K562 (cell line): ENCODE data around the gene HS6ST1. TPM values are rescaled to one million over a fixed set of nuclear protein-coding genes. Genes with fewer than 3 reads are reported as not detected.
"Not testable (repeated sequence)": the region's sequence is repeated elsewhere in the genome, so short reads cannot be mapped to it uniquely, and the experiment has no call there.

ENCODE experiments used
- ATAC-seq: fragments of 200-7000 bp; cut with Tn5 transposase; 3 replicates; pipeline ENCODE4 v1.9.1; 2020; ENCODE audit warnings: moderate library complexity
- BruUV-seq: library from RNA; stranded (reverse); fragments of 400-500 nt; replicated peaks from 2 replicates; lab custom pipeline; 2021; lab: Mats Ljungman, UMichigan
- CTCF ChIA-PET: fragments of 300-600 bp; formaldehyde crosslinking; extraction: SDS; loops from one replicate; lab custom pipeline; 2021; ENCODE audit warnings: low intra/inter-chr PET ratio; lab: Yijun Ruan, JAX
- POLR2A ChIA-PET: fragments of 300-600, 350-650 bp; sonication (Branson Sonifier 250); formaldehyde crosslinking; extraction: SDS; loops from one replicate; lab custom pipeline; 2021; ENCODE audit warnings: antibody characterized with exemption, inconsistent platforms; lab: Yijun Ruan, JAX
- DNase-seq, 4 experiments: peaks; one replicate each; pipeline versions ENCODE4 v3.0.0 to v3.0.0-alpha.2; 2011 to 2018; ENCODE audit warnings: low spot score in 3 of 4, mixed read lengths in 3 of 4; ENCODE audit errors: extremely low read depth in 1 of 4
- FAIRE-seq: peaks from 2 replicates; lab custom pipeline; 2011; peaks lifted over from hg19 to GRCh38; lab: Jason Lieb, UNC
- H2AFZ ChIP-seq: 2 replicates; pipeline ENCODE4 v1.6.0; 2011; ENCODE audit warnings: low read depth, low read length, control low read depth, inconsistent platforms
- H3K27ac ChIP-seq: fragments of 200-600 bp; 3 replicates; pipeline ENCODE4 v1.8.0; 2011; ENCODE audit warnings: low read depth, mild to moderate bottlenecking, control low read depth, inconsistent platforms, low read length, moderate library complexity, mixed read lengths; ENCODE audit errors: extremely low read depth
- H3K27me3 ChIP-seq, 2 experiments: fragments of 300-600 bp in 1 of 2; 2 replicates in 1 of 2; 3 replicates in 1 of 2; pipeline versions ENCODE4 v1.6.0 to v1.8.0; 2011; ENCODE audit warnings: inconsistent platforms in 2 of 2, low read length in 2 of 2, mild to moderate bottlenecking in 1 of 2, mixed read lengths in 1 of 2, moderate library complexity in 1 of 2; ENCODE audit not compliant: control insufficient read depth in 2 of 2, insufficient read depth in 2 of 2
- H3K36me3 ChIP-seq: fragments of 300-600 bp; 3 replicates; pipeline ENCODE4 v1.8.0; 2011; ENCODE audit warnings: mild to moderate bottlenecking, low read length, inconsistent platforms; ENCODE audit not compliant: control insufficient read depth, insufficient read depth
- H3K4me1 ChIP-seq, 2 experiments: fragments of 200-600 bp in 1 of 2; replicated peaks in 1 of 2; 2 replicates in 1 of 2; 3 replicates in 1 of 2; pipeline versions ENCODE4 v1.5.1 to v1.8.0; 2011; ENCODE audit warnings: inconsistent platforms in 2 of 2, low read length in 2 of 2, mild to moderate bottlenecking in 1 of 2, mixed read lengths in 1 of 2, moderate library complexity in 1 of 2; ENCODE audit not compliant: control insufficient read depth in 2 of 2, insufficient read depth in 2 of 2
- H3K4me2 ChIP-seq: 2 replicates; pipeline ENCODE4 v1.6.1; 2011; ENCODE audit warnings: low read length, control low read depth, inconsistent platforms, mixed read lengths; ENCODE audit not compliant: insufficient read depth
- H3K4me3 ChIP-seq: fragments of 200-600 bp; sonication (generic), shearing (Covaris generic); 2 replicates; pipeline ENCODE4 v1.5.1; 2016; ENCODE audit warnings: control low read depth, inconsistent platforms
- H3K79me2 ChIP-seq: fragments of 200-600 bp; 3 replicates; pipeline ENCODE4 v1.8.0; 2011; ENCODE audit warnings: low read length, inconsistent platforms; ENCODE audit not compliant: control insufficient read depth, insufficient read depth
- H3K9ac ChIP-seq, 2 experiments: 2 replicates each; pipeline versions ENCODE4 v1.6.0 to v1.6.1; 2011; ENCODE audit warnings: low read depth in 2 of 2, low read length in 2 of 2, control low read depth in 1 of 2, inconsistent platforms in 1 of 2, mild to moderate bottlenecking in 1 of 2, mixed read lengths in 1 of 2; ENCODE audit not compliant: insufficient read depth in 1 of 2
- H3K9me1 ChIP-seq: one replicate; pipeline ENCODE4 v1.6.0; 2011; ENCODE audit warnings: inconsistent platforms, mild to moderate bottlenecking, low read length, moderate library complexity; ENCODE audit not compliant: control insufficient read depth, insufficient read depth
- H3K9me3 ChIP-seq: replicated peaks from 2 replicates; pipeline ENCODE4 v1.5.1; 2011; ENCODE audit warnings: low read depth, low read length, inconsistent platforms; ENCODE audit not compliant: control insufficient read depth, insufficient read depth
- H4K20me1 ChIP-seq: replicated peaks from 2 replicates; pipeline ENCODE4 v1.6.1; 2011; ENCODE audit warnings: low read length, inconsistent platforms, mixed read lengths; ENCODE audit not compliant: control insufficient read depth, insufficient read depth
- L3MBTL2 ChIP-seq: fragments of 450-650 bp; IDR thresholded peaks from 2 replicates; pipeline ENCODE4 v1.6.1; 2016; ENCODE audit warnings: mild to moderate bottlenecking, moderate library complexity
- MIER1 ChIP-seq: fragments of 450-650 bp; IDR thresholded peaks from 2 replicates; pipeline ENCODE4 v1.6.1; 2016; ENCODE audit warnings: antibody characterized with exemption, mild to moderate bottlenecking, low read depth
- SMAD4 ChIP-seq: fragments of 250-450 bp; sonication (Bioruptor Pico); conservative IDR thresholded peaks from 2 replicates; pipeline ENCODE4 v1.8.0; 2021; ENCODE audit warnings: inconsistent platforms, mild to moderate bottlenecking, moderate library complexity
- ZBTB33 ChIP-seq: sonication (generic); formaldehyde crosslinking; IDR thresholded peaks from 2 replicates; pipeline ENCODE4 v1.8.1; 2023; ENCODE audit warnings: mild to moderate bottlenecking, missing genetic modification reagents
- ZNF668 ChIP-seq: fragments of 250-450 bp; sonication (Bioruptor Pico); IDR thresholded peaks from 2 replicates; pipeline ENCODE4 v1.8.0; 2022; ENCODE audit warnings: mild to moderate bottlenecking, inconsistent platforms
- ZNF707 ChIP-seq: fragments of 250-450 bp; sonication (Bioruptor Pico); conservative IDR thresholded peaks from 2 replicates; pipeline ENCODE4 v1.8.0; 2022; ENCODE audit warnings: inconsistent platforms, mild to moderate bottlenecking, moderate library complexity
- ZNF785 ChIP-seq: fragments of 250-450 bp; sonication (Bioruptor Pico); IDR thresholded peaks from 2 replicates; pipeline ENCODE4 v1.4.0; 2020; ENCODE audit warnings: mild to moderate bottlenecking
- WGBS: fragments of 100-300 bp; shearing (Covaris generic); methylation state at CpG from one replicate; pipeline ENCODE4 v1.1.6; 2016; ENCODE audit warnings: low coverage, mixed read lengths; ENCODE audit not compliant: insufficient coverage; ENCODE audit errors: missing lambda C conversion rate; 5-methylcytosine and 5-hydroxymethylcytosine counted together
- in situ Hi-C: fragments of 300-500 bp; cut with MboI; formaldehyde crosslinking; loops from 4 replicates; pipeline ENCODE4 v1.15.0; 2018; ENCODE audit warnings: inconsistent platforms, mixed read lengths
- intact Hi-C: fragments of 100-400 bp; cut with micrococcal nuclease; formaldehyde crosslinking; loops from 2 replicates; pipeline ENCODE4 v1.14.2; 2022
- polyA plus RNA-seq, 8 experiments: library from polyadenylated mRNA; depleted of rRNA in 4 of 8; stranded (reverse) in 5 of 8; unstranded in 3 of 8; fragments of >200 nt; fragmentation: Nextera tagmentation in 2 of 8; fragmentation: Illumina TruSeq in 1 of 8; extraction: Ambion mirVana in 2 of 8; extraction: Trizol in 1 of 8; gene quantifications; 2 replicates each; pipeline versions ENCODE4 v1.2.1 to v1.2.3, GENCODE V29; 2011 to 2014; ENCODE audit warnings: inconsistent platforms in 1 of 8, missing spikeins in 1 of 8
- total RNA-seq, 7 experiments: library from RNA; depleted of rRNA in 6 of 7; stranded (reverse); fragments of >200 nt in 6 of 7; fragmentation: Illumina TruSeq in 2 of 7; extraction: Trizol in 2 of 7; gene quantifications; 2 replicates each; pipeline versions ENCODE4 v1.2.1 to v1.2.3, GENCODE V29; 2011 to 2021; ENCODE audit warnings: low replicate concordance in 1 of 7
- TF ChIP-seq, protein P1 (sequence below): fragments of 250-450 bp; sonication (Bioruptor Pico); IDR thresholded peaks from 2 replicates; pipeline ENCODE4 v1.9.0; 2021; ENCODE audit warnings: mild to moderate bottlenecking, inconsistent platforms

Gene HS6ST1
- total and polyA plus RNA-seq, 9 of the 15 experiments (the other 6 are each of a cell fraction or from before 2014, with no cell fraction given), result 0.06 to 7.4 (median 3.8) TPM

DNA sequence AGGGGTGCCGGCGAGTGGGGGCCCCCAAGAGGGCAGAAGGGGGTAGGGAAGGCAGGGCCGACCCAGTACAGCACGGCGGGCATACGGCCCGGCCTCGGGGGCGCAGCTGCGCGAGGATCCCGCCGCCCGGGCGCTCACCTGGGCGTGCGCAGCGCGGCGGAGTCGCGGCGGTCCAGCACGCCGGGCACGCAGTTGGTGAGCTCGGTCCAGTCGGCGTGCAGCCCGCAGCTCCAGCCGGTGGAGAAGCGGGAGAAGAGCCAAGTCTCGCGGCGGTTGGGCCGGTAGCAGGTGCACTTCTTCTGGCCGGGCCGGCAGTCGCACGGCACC lies 806 bp downstream of the HS6ST1 start:
- H3K9me3 ChIP-seq, ATAC-seq, in situ Hi-C loops, FAIRE-seq, CTCF ChIA-PET, BruUV-seq, H3K27ac ChIP-seq, H3K79me2 ChIP-seq, POLR2A ChIA-PET, H2AFZ ChIP-seq, DNase-seq, H3K9me1 ChIP-seq: not testable (repeated sequence)
- peaks cover 2 to 64% of the 10 kb centered on the region in 2 experiments; a peak in 3 of 5 replicates for H3K4me1 ChIP-seq
- 8% methylated on average over 22 of the region's 40 CpGs for WGBS
- H4K20me1 ChIP-seq, result peaks cover 39% of the 10 kb centered on the region
- TF ChIP-seq L3MBTL2, result peak; percentile 60
- TF ChIP-seq, all 486 proteins: peak for 1; not testable (repeated sequence) for 485
- peak overlapping the region in 1 of 2 experiments; percentile 74; a peak in 2 of 4 replicates for H3K9ac ChIP-seq
- H3K36me3 ChIP-seq, intact Hi-C loops, H3K27me3 ChIP-seq, H3K4me2 ChIP-seq: not testable (repeated sequence)
- peak overlapping the region; percentile 18; the same call in 1 of the 2 replicates for H3K4me3 ChIP-seq

- no TSS peak for BruUV-seq
- Histone ChIP-seq H3K4me3 (peak overlapping the region; percentile 18; the same call in 1 of the 2 replicates), H3K9me3 (no peaks in the 10 kb centered on the region), H3K4me1 (peaks cover 2 to 59% of the 10 kb centered on the region in 2 experiments; a peak in 3 of 5 replicates), H4K20me1 (peaks cover 40% of the 10 kb centered on the region), H3K36me3 (no peaks in the 10 kb centered on the region), H3K9me1 (peaks cover 4% of the 10 kb centered on the region), H3K9ac (peak overlapping the region in 1 of 2 experiments; percentile 74; a peak in 2 of 4 replicates), H3K27me3 (peaks cover 0 to 8% of the 10 kb centered on the region in 2 experiments; a peak in 1 of 5 replicates), H3K4me2 (no peak overlapping the region; the same call in 1 of the 2 replicates), H3K79me2 (no peaks in the 10 kb centered on the region), H3K27ac (no peak overlapping the region), H2AFZ (no peak overlapping the region)
- FAIRE-seq (no peak), DNase-seq (peak in 2 of 4 experiments; percentile 12 to 33), ATAC-seq (no peak)
- ChIA-PET CTCF (no interaction called here), POLR2A (interaction anchor here (0.9 kb wide), 1 partner anchor 13 kb away, joined by 3 read pairs; no protein-coding TSS in a partner anchor)
- 50% methylated on average over 29 of the region's 35 CpGs for WGBS
- in situ Hi-C loops (no loop called here), intact Hi-C loops (no loop called here)
- TF ChIP-seq, protein P1, sequence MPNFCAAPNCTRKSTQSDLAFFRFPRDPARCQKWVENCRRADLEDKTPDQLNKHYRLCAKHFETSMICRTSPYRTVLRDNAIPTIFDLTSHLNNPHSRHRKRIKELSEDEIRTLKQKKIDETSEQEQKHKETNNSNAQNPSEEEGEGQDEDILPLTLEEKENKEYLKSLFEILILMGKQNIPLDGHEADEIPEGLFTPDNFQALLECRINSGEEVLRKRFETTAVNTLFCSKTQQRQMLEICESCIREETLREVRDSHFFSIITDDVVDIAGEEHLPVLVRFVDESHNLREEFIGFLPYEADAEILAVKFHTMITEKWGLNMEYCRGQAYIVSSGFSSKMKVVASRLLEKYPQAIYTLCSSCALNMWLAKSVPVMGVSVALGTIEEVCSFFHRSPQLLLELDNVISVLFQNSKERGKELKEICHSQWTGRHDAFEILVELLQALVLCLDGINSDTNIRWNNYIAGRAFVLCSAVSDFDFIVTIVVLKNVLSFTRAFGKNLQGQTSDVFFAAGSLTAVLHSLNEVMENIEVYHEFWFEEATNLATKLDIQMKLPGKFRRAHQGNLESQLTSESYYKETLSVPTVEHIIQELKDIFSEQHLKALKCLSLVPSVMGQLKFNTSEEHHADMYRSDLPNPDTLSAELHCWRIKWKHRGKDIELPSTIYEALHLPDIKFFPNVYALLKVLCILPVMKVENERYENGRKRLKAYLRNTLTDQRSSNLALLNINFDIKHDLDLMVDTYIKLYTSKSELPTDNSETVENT (CRISPR knock-in tag), result no peak
- TF ChIP-seq MIER1, result no peak
- no peak for TF ChIP-seq SMAD4 (CRISPR knock-in tag)
- no peak for TF ChIP-seq ZNF707 (CRISPR knock-in tag)
- no peak for TF ChIP-seq ZNF785 (CRISPR knock-in tag)
- no peak for TF ChIP-seq ZNF668 (CRISPR knock-in tag)
- TF ChIP-seq ZBTB33 (CRISPR knock-in tag), result no peak
These were observed 1.3 kb downstream of the HS6ST1 start for GRCh38 chr2:128317181-128317898.
